HepG2 (cell line): ENCODE measurements around the gene ZDHHC7. TPM values are rescaled to one million over a fixed set of nuclear protein-coding genes. Genes with fewer than 3 reads are reported as not detected.
A peak's percentile ranks its signal among the peaks of the same experiment; 100 is the strongest.

ENCODE experiments used
- ELF3 ChIP-seq: IDR thresholded peaks from 2 replicates; pipeline ENCODE4 v1.6.1; 2016; ENCODE audit warnings: missing genetic modification reagents, missing compliant biosample characterization
- FIP1L1 ChIP-seq: fragments of 200-400 bp; formaldehyde crosslinking; IDR thresholded peaks from 2 replicates; pipeline ENCODE4 v1.6.1; 2018; ENCODE audit warnings: low read depth, mild to moderate bottlenecking, low read length, moderate library complexity, borderline replicate concordance; ENCODE audit not compliant: insufficient read depth
- FOXA1 ChIP-seq, 2 experiments: fragments of 450-650 bp in 1 of 2; sonication (generic) in 1 of 2; formaldehyde crosslinking in 1 of 2; IDR thresholded peaks; 2 replicates each; pipeline versions ENCODE4 v1.4.0 to v1.6.1; 2016 to 2020; ENCODE audit warnings: missing genetic modification reagents in 1 of 2
- FOXP1 ChIP-seq, 2 experiments: fragments of 450-650 bp in 1 of 2; IDR thresholded peaks; 2 replicates each; pipeline ENCODE4 v1.6.1; 2017 to 2018; ENCODE audit warnings: antibody characterized with exemption in 1 of 2
- KLF16 ChIP-seq, 2 experiments: sonication (generic) in 1 of 2; formaldehyde crosslinking in 1 of 2; IDR thresholded peaks; 2 replicates each; pipeline versions ENCODE4 v1.6.1 to v1.8.0; 2016 to 2023; ENCODE audit warnings: missing genetic modification reagents in 2 of 2, missing compliant biosample characterization in 1 of 2
- MIXL1 ChIP-seq: IDR thresholded peaks from 2 replicates; pipeline ENCODE4 v1.6.1; 2016
- PHF20 ChIP-seq: sonication (generic); formaldehyde crosslinking; IDR thresholded peaks from 2 replicates; pipeline ENCODE4 v1.5.0; 2020; ENCODE audit warnings: mild to moderate bottlenecking, missing genetic modification reagents
- PRMT3 ChIP-seq: sonication (generic); formaldehyde crosslinking; IDR thresholded peaks from 2 replicates; pipeline ENCODE4 v1.8.1; 2022; ENCODE audit warnings: low read depth, mild to moderate bottlenecking, moderate library complexity, missing genetic modification reagents, borderline replicate concordance
- RFX1 ChIP-seq: fragments of 450-650 bp; IDR thresholded peaks from 2 replicates; pipeline ENCODE4 v1.6.1; 2017
- RFX5 ChIP-seq: IDR thresholded peaks from 2 replicates; pipeline ENCODE4 v1.6.1; 2011; ENCODE audit warnings: low read depth, low read length, improper control_type of control experiment
- SNAPC2 ChIP-seq: sonication (generic); formaldehyde crosslinking; IDR thresholded peaks from 2 replicates; pipeline ENCODE4 v1.8.1; 2022; ENCODE audit warnings: mild to moderate bottlenecking, missing genetic modification reagents
- SSRP1 ChIP-seq: IDR thresholded peaks from 2 replicates; pipeline ENCODE4 v1.6.1; 2016; ENCODE audit warnings: control low read depth
- U2AF1 ChIP-seq: fragments of 200-400 bp; formaldehyde crosslinking; optimal IDR thresholded peaks from 2 replicates; pipeline ENCODE3; 2017; ENCODE audit warnings: mild to moderate bottlenecking, low read depth, low read length
- ZBTB38 ChIP-seq: sonication (generic); formaldehyde crosslinking; IDR thresholded peaks from 2 replicates; pipeline ENCODE4 v1.5.1; 2020; ENCODE audit warnings: mild to moderate bottlenecking, missing genetic modification reagents
- ZNF101 ChIP-seq: sonication (generic); formaldehyde crosslinking; IDR thresholded peaks from 2 replicates; pipeline ENCODE4 v1.4.0; 2020; ENCODE audit warnings: mild to moderate bottlenecking, low read depth, missing genetic modification reagents, borderline replicate concordance
- ZNF24 ChIP-seq: fragments of 450-650 bp; IDR thresholded peaks from 2 replicates; pipeline ENCODE4 v1.6.1; 2017; ENCODE audit warnings: antibody characterized with exemption, mild to moderate bottlenecking
- ZNF432 ChIP-seq: sonication (generic); formaldehyde crosslinking; IDR thresholded peaks from 2 replicates; pipeline ENCODE4 v1.5.0; 2020; ENCODE audit warnings: missing genetic modification reagents, mild to moderate bottlenecking, borderline replicate concordance
- ZNF446 ChIP-seq: sonication (generic); formaldehyde crosslinking; IDR thresholded peaks from 2 replicates; pipeline ENCODE4 v1.5.0; 2020; ENCODE audit warnings: mild to moderate bottlenecking, missing genetic modification reagents
- ZNF549 ChIP-seq: sonication (generic); formaldehyde crosslinking; IDR thresholded peaks from 2 replicates; pipeline ENCODE4 v1.5.0; 2020; ENCODE audit warnings: missing genetic modification reagents
- ZNF616 ChIP-seq: sonication (generic); formaldehyde crosslinking; IDR thresholded peaks from 2 replicates; pipeline ENCODE4 v1.5.0; 2020; ENCODE audit warnings: low read depth, mild to moderate bottlenecking, missing genetic modification reagents
- ZNF766 ChIP-seq: sonication (generic); formaldehyde crosslinking; IDR thresholded peaks from 2 replicates; pipeline ENCODE4 v1.5.0; 2020; ENCODE audit warnings: missing genetic modification reagents, borderline replicate concordance
- ZNF773 ChIP-seq: sonication (generic); formaldehyde crosslinking; IDR thresholded peaks from 2 replicates; pipeline ENCODE4 v1.4.0; 2020; ENCODE audit warnings: missing genetic modification reagents, borderline replicate concordance
- polyA plus RNA-seq, 8 experiments: library from polyadenylated mRNA; depleted of rRNA in 3 of 8; stranded (reverse) in 7 of 8; unstranded in 1 of 8; fragments of >200 nt; fragmentation: Illumina TruSeq in 4 of 8; extraction: Trizol in 4 of 8; gene quantifications; 2 replicates each; pipeline versions ENCODE4 v1.2.1 to v1.2.3, GENCODE V29; 2011 to 2016; ENCODE audit warnings: low read depth in 4 of 8, missing spikeins in 1 of 8, mixed read lengths in 1 of 8; ENCODE audit not compliant: insufficient read depth in 1 of 8
- total RNA-seq, 5 experiments: library from RNA; depleted of rRNA; stranded (reverse); fragments of >200 nt; fragmentation: Illumina TruSeq; extraction: Trizol; gene quantifications; 2 replicates each; pipeline ENCODE4 v1.2.3, GENCODE V29; 2016; ENCODE audit warnings: low read depth in 1 of 5
- TF ChIP-seq, protein P1 (sequence below): sonication (generic); formaldehyde crosslinking; IDR thresholded peaks from 2 replicates; pipeline ENCODE4 v1.5.0; 2020; ENCODE audit warnings: mild to moderate bottlenecking, missing genetic modification reagents
- TF ChIP-seq, protein P2 (sequence below): sonication (generic); formaldehyde crosslinking; IDR thresholded peaks from 2 replicates; pipeline ENCODE4 v1.4.0; 2020; ENCODE audit warnings: mild to moderate bottlenecking, missing genetic modification reagents
- TF ChIP-seq, protein P3 (sequence below): sonication (generic); formaldehyde crosslinking; IDR thresholded peaks from 2 replicates; pipeline ENCODE4 v1.4.0; 2020; ENCODE audit warnings: missing genetic modification reagents

The ZDHHC7 gene
- total and polyA plus RNA-seq, 2 of the 13 experiments (the other 11 are each of a cell fraction or from before 2014, with no cell fraction given): 46.8 to 67.6 TPM

DNA sequence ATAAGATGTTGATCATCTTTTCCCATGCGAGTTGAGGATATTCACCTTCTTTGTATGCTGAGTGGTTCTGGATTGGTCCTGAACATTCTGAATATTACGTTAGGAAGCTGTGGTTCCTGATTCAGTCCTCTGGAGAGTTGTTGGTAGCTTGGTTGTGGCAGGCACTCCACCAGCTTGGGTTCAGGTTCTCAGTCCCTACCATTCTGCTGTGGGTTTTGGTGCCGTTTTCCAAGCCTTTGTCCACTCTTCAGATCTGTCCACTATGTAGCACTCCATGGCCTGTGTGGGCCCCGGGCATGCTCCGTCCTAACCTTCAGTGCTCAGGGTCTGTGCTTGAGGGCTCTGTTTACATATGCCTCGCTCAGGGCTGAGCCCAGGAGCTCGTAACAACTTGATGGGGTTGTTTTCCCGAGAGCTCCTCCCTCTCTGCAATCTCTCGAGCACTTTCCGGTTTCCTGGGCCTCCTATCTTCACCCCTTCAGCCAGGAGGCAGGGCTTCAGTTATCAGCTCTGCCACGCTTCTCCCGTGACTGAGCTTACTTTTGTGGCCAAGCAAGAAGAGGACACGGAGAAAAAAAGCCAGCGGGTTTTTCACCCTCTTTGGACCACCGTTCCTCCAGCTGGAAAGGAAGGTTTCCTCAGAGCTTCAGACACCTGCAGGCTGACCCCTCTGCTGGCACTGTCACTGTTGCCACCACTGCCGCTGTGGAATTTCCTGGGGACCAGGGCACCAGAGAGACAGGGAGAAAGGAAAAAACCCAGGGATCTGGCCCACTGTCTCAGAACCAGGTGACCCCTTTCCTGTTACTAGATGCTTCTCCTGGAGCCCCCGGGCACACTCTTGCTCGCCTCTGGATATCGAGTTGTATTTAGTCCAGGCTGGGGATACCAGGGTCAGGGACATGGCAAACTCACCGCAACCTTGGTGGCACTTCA lies 35.9 kb upstream of the ZDHHC7 start (continued):
- 0 out of 2 replicates have a peak, but pooled peaks have one; percentile 20 for TF ChIP-seq ZBTB38 (CRISPR knock-in tag)
- no peak for TF ChIP-seq PRMT3 (CRISPR knock-in tag)
- TF ChIP-seq, protein P1, sequence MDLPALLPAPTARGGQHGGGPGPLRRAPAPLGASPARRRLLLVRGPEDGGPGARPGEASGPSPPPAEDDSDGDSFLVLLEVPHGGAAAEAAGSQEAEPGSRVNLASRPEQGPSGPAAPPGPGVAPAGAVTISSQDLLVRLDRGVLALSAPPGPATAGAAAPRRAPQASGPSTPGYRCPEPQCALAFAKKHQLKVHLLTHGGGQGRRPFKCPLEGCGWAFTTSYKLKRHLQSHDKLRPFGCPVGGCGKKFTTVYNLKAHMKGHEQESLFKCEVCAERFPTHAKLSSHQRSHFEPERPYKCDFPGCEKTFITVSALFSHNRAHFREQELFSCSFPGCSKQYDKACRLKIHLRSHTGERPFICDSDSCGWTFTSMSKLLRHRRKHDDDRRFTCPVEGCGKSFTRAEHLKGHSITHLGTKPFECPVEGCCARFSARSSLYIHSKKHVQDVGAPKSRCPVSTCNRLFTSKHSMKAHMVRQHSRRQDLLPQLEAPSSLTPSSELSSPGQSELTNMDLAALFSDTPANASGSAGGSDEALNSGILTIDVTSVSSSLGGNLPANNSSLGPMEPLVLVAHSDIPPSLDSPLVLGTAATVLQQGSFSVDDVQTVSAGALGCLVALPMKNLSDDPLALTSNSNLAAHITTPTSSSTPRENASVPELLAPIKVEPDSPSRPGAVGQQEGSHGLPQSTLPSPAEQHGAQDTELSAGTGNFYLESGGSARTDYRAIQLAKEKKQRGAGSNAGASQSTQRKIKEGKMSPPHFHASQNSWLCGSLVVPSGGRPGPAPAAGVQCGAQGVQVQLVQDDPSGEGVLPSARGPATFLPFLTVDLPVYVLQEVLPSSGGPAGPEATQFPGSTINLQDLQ (CRISPR knock-in tag): no peak
- no peak for TF ChIP-seq KLF16 (CRISPR knock-in tag; IDR thresholded peaks at IDR 0.05)
- TF ChIP-seq SSRP1 (CRISPR knock-in tag): no peak
- no peak for TF ChIP-seq ZNF549 (CRISPR knock-in tag)
- 0 out of 2 replicates have a peak, but pooled peaks have one; percentile 24 for TF ChIP-seq ELF3 (CRISPR knock-in tag)
- TF ChIP-seq, protein P2, sequence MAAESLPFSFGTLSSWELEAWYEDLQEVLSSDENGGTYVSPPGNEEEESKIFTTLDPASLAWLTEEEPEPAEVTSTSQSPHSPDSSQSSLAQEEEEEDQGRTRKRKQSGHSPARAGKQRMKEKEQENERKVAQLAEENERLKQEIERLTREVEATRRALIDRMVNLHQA: no peak
- no peak for TF ChIP-seq RFX1
- TF ChIP-seq ZNF101 (CRISPR knock-in tag): no peak
- TF ChIP-seq FOXA1 (IDR thresholded peaks at IDR 0.05): no peak
- TF ChIP-seq FOXA1 (CRISPR knock-in tag; IDR thresholded peaks at IDR 0.05): peak; percentile 84
- TF ChIP-seq ZNF432 (CRISPR knock-in tag): no peak
- TF ChIP-seq ZNF766 (CRISPR knock-in tag): 0 out of 2 replicates have a peak, but pooled peaks have one; percentile 28
- no peak for TF ChIP-seq RFX5
- peak; percentile 65; the same call in 1 of the 2 replicates for TF ChIP-seq MIXL1 (CRISPR knock-in tag)
- TF ChIP-seq FIP1L1: no peak
- TF ChIP-seq ZNF446 (CRISPR knock-in tag): no peak
- TF ChIP-seq U2AF1: no peak
- TF ChIP-seq SNAPC2: 0 out of 2 replicates have a peak, but pooled peaks have one; percentile 38
- TF ChIP-seq, protein P3, sequence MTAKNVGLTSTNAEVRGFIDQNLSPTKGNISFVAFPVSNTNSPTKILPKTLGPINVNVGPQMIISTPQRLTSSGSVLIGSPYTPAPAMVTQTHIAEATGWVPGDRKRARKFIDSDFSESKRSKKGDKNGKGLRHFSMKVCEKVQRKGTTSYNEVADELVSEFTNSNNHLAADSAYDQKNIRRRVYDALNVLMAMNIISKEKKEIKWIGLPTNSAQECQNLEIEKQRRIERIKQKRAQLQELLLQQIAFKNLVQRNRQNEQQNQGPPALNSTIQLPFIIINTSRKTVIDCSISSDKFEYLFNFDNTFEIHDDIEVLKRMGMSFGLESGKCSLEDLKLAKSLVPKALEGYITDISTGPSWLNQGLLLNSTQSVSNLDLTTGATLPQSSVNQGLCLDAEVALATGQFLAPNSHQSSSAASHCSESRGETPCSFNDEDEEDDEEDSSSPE (CRISPR knock-in tag): no peak
- no peak for TF ChIP-seq FOXP1 (IDR thresholded peaks at IDR 0.05)
- TF ChIP-seq FOXP1 (CRISPR knock-in tag; IDR thresholded peaks at IDR 0.05): no peak
- no peak for TF ChIP-seq ZNF24
- TF ChIP-seq ZNF773 (CRISPR knock-in tag): no peak
- TF ChIP-seq ZNF616 (CRISPR knock-in tag): no peak
- TF ChIP-seq PHF20 (CRISPR knock-in tag): 0 out of 2 replicates have a peak, but pooled peaks have one; percentile 46
